ENCODE data around the gene RRAS2. TPM values are rescaled to one million over a fixed set of nuclear protein-coding genes. Genes with fewer than 3 reads are reported as not detected.

Gene RRAS2
- total and polyA plus RNA-seq, 2 donors (not counting 3 experiments of a cell fraction or from before 2014, with no cell fraction given): 30.1 to 80.5 TPM

DNA sequence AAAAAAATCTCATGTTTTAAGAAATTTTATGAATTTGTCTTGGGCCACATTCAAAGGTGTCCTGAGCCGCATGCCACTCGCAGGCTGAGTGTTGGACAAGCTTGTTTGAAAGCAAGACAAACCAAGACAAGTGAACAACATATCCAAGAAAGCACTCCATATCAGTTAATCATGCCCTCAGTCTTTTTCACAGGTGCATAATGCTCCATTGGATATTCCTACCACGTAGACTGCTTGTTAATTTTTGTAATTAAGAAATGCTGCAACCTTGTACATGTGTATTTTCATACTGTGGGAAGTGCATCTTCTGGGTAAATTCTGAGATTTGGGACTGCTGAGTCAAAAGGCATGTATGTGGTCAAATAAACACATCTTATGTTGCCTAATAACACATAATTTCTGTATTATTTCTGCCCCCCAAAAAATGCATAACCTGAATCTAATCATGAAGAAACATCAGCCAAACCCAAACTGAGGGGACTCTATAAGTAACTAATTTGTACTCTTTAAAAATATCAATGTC lies 8.2 kb downstream of the RRAS2 start:
- H3K27ac ChIP-seq (ENCODE audit: insufficient read depth, low read depth, low read length): no peak overlapping the region

More for the DNA sequence above, 8.2 kb downstream of the RRAS2 start:
- H3K27me3 ChIP-seq (ENCODE audit: control insufficient read depth in 2 of 2, insufficient read depth in 2 of 2, low read length in 2 of 2): no peaks in the 10 kb centered on the region
- no TSS peak for BruUV-seq (replicated peaks)
- no peak overlapping the region for H3K4me3 ChIP-seq (replicated peaks in 1 of 3; ENCODE audit: insufficient read depth in 1 of 3, low read depth in 1 of 3, low read length in 3 of 3)
- H3K9me1 ChIP-seq (replicated peaks; ENCODE audit: control insufficient read depth, extremely low read depth, insufficient read depth, low read length): no peaks in the 10 kb centered on the region
- H2AFZ ChIP-seq (ENCODE audit: low read depth, low read length): no peak overlapping the region
- peaks cover 94% of the 10 kb centered on the region for H3K79me2 ChIP-seq (ENCODE audit: control insufficient read depth, insufficient read depth, low read length)
- dilution Hi-C loops (cut with MboI; ENCODE audit: extremely low pct_ligation_motif_present, low sequenced_read_pairs): no loop called here
- intact Hi-C loops (cut with micrococcal nuclease): no loop called here
- H3K9me3 ChIP-seq (replicated peaks; ENCODE audit: control insufficient read depth, insufficient read depth, low read length): no peaks in the 10 kb centered on the region
- POLR2A ChIA-PET: no interaction called here
- peaks cover 12% of the 10 kb centered on the region for H4K20me1 ChIP-seq (replicated peaks; ENCODE audit: control insufficient read depth, extremely low read depth, insufficient read depth, low read length)
- no peaks in the 10 kb centered on the region for H3K36me3 ChIP-seq (ENCODE audit: control insufficient read depth in 2 of 2, extremely low read depth in 1 of 2, insufficient read depth in 2 of 2, low read length in 2 of 2)
- H3K4me1 ChIP-seq (ENCODE audit: control insufficient read depth, extremely low read depth, insufficient read depth, low read length): peaks cover 2% of the 10 kb centered on the region
- no peak overlapping the region for H3K9ac ChIP-seq (replicated peaks; ENCODE audit: extremely low read depth, insufficient read depth, low read length)
- H3K4me2 ChIP-seq (ENCODE audit: insufficient read depth, low read length): no peak overlapping the region
- TF ChIP-seq, protein P1, sequence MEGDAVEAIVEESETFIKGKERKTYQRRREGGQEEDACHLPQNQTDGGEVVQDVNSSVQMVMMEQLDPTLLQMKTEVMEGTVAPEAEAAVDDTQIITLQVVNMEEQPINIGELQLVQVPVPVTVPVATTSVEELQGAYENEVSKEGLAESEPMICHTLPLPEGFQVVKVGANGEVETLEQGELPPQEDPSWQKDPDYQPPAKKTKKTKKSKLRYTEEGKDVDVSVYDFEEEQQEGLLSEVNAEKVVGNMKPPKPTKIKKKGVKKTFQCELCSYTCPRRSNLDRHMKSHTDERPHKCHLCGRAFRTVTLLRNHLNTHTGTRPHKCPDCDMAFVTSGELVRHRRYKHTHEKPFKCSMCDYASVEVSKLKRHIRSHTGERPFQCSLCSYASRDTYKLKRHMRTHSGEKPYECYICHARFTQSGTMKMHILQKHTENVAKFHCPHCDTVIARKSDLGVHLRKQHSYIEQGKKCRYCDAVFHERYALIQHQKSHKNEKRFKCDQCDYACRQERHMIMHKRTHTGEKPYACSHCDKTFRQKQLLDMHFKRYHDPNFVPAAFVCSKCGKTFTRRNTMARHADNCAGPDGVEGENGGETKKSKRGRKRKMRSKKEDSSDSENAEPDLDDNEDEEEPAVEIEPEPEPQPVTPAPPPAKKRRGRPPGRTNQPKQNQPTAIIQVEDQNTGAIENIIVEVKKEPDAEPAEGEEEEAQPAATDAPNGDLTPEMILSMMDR (IDR thresholded peaks at IDR 0.05; ENCODE audit: extremely low read depth in 1 of 2, insufficient read depth in 1 of 2, low read depth in 1 of 2, low read length in 2 of 2): no peak
- TF ChIP-seq FOS (IDR thresholded peaks at IDR 0.05; ENCODE audit: borderline replicate concordance, insufficient read depth, low read length): no peak
- TF ChIP-seq, protein P2, sequence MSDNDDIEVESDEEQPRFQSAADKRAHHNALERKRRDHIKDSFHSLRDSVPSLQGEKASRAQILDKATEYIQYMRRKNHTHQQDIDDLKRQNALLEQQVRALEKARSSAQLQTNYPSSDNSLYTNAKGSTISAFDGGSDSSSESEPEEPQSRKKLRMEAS (IDR thresholded peaks at IDR 0.05; ENCODE audit: insufficient read depth, insufficient read length): no peak
- no peak for TF ChIP-seq POLR2AphosphoS5 (IDR thresholded peaks at IDR 0.05; ENCODE audit: insufficient read depth, low read depth, low read length)
- no peak for TF ChIP-seq MYC (IDR thresholded peaks at IDR 0.05; ENCODE audit: low read depth, low read length)
- no peak for TF ChIP-seq JUN (IDR thresholded peaks at IDR 0.05; ENCODE audit: borderline replicate concordance, insufficient read depth, insufficient read length, low read depth)
- no peak for TF ChIP-seq EZH2 (IDR thresholded peaks at IDR 0.05; ENCODE audit: borderline replicate concordance, low read depth, low read length, severe bottlenecking)
- TF ChIP-seq POLR2A (IDR thresholded peaks at IDR 0.05; ENCODE audit: low read depth, low read length): no peak
- no peak for TF ChIP-seq GATA2 (IDR thresholded peaks at IDR 0.05; ENCODE audit: insufficient read depth, insufficient read length, low read depth, low read length)
- DNase-seq (ENCODE audit: low read depth, low spot score) (no peak), FAIRE-seq (no peak)
- CTCF ChIA-PET: interaction anchor here (1.5 kb wide), 1 partner anchor 104 kb away, joined by 3 read pairs; no protein-coding TSS in a partner anchor

Measured in endothelial cell of umbilical vein (primary cell).